IPS-NIHi7 (cell line): ENCODE results near the gene POLR2L.

Source experiments
- DNase-seq: peaks from one replicate; pipeline ENCODE4 v3.0.0; 2012; ENCODE audit warnings: mixed read lengths; ENCODE audit errors: extremely low spot score

Gene POLR2L

DNA sequence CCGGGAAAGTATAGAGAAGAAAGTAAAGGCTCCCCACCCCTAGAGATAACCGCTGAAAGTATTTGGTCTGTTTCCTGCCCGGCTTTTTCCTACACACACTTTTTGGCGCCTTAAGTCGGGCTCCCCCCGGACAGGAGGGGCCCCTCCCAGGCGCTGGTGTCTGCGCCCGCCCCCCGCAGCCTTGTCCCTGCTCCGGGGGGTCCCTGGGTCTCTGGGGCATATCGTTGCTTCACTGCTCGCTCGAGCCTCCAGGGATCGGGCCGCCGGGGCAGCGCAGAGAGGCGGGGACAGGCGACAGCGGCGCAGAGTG lies 15.5 kb downstream of the POLR2L start:
- no peak for DNase-seq

DNA sequence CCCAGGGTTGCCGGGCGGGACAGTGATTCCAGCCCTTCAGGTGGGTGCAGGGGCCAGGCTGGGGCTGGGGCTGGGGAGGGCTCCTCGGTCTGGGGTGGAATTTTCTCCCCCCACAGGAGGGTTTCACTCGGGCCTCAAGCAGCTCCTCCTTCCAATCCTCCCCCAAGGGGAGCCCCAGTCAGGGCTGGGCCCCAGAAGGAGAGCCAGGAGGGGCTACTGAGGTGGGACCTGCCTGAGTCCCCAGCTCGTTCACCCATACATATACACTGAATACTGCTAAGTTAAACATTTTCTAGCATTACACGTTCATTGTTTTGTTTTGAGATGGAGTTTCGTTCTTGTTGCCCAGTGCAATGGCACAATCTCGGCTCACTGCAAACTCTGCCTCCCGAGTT lies 16.1 kb downstream of the POLR2L start:
- no peak for DNase-seq

DNA sequence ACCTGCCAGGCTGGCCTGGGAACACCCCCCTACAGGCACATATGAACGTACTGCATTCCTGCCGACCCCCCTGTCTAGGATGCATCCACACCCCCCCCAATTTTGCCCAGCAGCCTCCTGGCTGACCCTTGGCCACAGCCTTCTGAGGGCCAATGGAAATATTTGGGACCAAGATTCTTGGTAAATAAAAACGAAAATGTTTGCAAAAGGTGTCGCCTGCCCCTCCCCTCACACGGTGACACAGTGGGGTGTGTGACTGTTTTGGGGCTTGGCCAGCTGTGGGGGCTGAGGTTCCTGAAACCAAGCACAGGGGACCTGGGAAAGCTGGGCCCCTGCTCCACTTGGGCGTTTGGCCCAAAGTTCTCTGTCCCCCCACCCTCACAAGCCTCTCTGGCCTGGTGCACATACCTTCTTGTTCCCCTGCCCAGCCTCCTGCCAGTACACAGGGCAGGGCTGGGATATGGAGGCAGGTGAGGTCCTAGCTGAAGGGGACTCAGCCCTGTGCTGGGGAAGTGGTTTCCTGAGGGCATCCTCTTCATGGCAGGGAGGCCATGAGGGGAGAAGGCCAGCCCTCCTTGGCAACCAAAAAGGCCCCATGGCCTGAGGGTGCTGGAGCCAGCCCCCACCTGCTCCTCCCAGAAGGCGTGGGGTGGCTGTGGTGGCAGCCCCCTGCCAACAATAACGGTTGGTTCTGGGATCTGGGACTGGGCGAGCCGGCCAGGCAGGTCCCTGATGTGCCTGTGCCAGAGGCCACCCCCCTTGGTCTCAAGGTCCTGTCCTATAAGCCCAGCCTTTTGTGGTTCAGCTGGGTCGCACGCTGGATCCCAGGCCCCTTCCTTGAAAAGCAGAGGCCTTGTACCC lies 16.7 kb downstream of the POLR2L start:
- no peak for DNase-seq

DNA sequence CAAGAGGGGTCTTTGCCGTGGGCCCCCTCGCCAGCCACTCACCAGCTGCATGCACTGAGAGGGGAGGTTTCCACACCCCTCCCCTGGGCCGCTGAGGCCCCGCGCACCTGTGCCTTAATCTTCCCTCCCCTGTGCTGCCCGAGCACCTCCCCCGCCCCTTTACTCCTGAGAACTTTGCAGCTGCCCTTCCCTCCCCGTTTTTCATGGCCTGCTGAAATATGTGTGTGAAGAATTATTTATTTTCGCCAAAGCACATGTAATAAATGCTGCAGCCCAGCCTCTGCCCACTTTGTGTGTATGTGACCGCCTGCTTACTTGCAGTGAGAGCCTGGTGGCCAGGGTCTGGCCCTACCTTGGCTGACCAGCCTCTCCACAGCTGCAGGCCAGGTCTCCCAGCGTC lies 17.4 kb downstream of the POLR2L start:
- no peak for DNase-seq

DNA sequence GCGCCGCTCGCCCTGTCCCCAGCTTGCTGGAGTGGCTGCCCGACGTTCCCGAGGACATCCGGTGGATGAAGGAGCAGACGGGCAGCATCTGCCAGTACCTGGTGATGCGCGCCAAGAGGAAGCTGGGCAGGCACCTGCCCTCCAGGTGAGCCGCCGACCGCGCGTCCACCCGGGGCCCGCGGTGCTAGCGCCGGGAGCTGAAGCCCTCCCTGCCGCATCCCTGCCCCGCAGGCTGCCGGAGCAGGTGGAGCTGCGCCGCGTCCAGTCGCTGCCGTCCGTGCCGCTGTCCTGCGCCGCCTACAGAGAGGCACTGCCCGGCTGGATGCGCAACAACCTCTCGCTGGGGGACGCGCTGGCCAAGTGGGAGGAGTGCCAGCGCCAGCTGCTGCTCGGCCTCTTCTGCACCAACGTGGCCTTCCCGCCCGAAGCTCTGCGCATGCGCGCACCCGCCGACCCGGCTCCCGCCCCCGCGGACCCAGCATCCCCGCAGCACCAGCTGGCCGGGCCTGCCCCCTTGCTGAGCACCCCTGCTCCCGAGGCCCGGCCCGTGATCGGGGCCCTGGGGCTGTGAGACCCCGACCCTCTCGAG lies 17.9 kb downstream of the POLR2L start:
- no peak for DNase-seq

DNA sequence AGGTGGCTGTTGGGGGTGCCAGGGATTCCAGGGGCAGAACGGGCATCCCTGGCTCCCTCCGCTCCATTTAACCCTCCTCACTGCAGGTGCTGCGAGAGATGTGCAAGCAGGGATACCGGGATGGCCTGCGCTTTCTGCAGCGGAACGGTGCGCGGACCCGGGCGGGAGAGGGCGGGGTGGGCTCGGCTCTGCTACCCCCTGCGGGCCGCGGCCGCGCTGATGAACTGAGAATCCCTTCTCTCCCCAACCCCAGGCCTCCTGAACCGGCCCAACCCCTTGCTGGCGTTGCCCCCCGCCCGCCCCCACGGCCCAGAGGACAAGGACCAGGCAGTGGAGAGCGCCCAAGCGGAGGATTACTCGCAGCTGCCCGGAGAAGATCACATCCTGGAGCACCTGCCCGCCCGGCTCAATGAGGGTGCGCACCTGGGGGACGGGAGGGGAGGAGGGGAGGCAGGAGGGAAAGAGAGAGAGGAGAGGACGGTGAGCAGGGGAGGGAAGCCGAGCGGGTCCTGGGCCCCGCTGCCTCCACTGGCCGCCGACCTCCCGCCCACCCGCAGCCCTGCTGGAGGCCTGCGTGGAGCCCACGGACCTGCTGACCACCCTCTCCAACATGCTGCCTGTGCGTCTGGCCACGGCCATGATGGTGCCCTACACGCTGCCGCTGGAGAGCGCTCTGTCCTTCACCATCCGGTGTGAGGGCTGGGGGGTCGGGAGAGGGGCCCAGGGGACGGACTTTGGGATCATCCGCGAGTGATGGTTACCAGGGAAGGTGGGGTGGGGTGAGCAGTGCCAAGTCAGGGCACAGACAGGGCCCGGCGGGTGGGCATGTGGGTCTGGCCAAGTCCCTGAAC lies 18.7 kb downstream of the POLR2L start:
- DNase-seq, result no peak

DNA sequence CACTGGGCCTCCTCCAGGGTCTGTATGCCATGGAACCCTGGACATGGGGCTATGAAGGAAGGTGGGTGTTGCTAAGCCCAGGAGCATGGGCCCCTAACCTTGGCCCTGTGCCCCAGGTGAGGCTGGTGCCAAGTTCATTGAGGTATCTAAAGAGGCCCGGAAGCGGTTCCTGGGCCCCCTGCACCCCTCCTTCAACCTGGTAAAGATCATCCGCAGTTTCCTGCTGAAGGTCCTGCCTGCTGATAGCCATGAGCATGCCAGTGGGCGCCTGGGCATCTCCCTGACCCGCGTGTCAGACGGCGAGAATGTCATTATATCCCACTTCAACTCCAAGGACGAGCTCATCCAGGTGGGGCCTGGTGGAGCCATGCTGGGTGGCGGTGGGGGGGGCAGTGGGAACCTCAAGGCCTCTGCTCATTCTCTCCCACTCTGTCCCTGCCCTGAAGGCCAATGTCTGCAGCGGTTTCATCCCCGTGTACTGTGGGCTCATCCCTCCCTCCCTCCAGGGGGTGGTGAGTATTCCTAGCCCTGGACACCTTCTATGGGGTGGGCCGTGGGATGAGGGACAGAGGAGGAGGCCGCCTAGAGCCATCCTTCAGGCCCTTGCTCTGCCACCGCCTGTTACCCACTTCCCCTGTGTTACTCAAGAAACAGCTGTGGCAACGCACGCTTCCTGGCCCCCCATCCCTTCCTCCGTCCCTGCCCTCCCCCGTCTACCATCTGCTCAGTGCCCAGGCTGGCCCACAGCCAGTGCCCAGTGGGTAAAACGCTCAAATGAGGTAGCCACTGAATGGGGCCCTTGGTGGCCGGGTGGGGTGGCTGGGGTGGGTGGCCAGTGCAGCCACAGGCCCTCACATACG lies 20.6 kb downstream of the POLR2L start:
- DNase-seq, result no peak

DNA sequence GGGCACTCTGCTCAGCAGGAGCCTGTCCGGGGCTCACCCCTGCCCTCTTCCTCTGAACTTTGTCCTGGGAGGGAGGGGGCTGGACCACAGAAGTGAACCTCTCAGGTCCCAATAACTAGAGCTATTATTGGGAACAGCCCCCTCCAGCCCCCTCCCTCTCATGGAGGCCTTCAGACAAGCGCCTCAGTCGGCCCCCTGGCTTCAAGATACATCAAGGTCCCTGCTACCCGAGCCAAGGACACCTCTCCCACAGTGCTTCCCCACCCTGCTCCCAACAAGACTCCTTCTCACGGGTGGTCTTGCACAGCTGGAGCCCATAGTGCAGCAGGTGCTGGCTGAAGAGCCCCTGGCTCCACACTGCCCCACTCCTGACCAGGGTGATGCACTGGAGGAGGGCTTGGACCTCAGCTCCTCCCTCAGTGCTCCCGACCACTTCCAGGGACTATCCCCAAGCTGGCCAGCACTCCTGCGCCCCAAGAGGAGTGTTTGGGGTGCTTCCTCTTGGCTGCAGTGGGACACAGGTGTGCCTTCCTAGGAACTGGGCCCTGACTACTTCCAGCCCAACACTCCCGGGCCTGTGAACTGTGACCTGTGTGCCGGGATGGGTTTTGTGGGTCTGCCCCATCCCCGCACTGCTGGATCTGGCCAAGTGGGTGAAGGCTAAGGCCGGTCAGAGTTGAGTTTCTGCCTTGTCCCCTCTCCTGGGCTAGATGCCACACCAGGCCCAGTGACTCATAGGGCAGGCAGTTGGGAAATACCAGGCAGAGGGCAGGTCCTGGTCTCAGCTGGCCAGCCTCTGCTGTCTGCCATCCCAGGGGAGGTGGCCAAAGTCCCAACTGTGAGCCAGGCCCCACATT lies 21.4 kb downstream of the POLR2L start:
- no peak for DNase-seq

DNA sequence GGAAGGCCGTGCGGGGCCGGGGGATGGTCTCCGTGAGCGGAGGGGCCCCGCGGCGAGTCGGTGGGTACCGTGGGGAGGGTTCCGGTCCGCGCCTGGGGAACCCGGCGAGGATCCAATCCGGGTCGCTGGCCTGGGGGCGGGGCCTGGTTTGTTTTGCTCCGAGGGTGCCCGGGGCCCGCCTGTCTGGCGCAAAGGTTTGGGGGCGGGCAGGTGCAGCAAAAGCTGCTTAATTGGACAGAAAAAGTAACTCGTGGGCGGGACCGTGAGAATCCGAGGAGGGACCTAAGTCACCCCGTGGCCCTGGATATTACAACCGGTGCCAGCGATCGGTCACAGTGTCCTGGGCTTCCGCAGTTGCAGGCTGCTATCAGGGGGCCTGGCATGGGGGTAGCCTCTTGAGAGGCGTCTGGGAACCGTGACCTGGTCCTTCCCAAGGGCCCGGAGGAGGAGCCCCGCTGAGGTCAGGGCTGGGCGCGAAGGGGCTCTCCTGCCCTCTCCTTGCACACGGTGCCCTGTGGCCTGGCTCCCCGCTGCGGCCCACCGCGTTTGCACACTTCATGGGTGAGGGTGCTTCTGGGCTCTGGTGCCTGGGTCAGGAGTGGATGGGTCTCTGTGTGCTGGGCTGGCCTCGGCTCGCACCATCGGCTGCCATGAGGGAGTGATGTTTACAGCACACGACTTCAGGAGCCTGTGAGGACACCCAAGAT lies 22.2 kb downstream of the POLR2L start:
- peak; percentile 62 for DNase-seq

DNA sequence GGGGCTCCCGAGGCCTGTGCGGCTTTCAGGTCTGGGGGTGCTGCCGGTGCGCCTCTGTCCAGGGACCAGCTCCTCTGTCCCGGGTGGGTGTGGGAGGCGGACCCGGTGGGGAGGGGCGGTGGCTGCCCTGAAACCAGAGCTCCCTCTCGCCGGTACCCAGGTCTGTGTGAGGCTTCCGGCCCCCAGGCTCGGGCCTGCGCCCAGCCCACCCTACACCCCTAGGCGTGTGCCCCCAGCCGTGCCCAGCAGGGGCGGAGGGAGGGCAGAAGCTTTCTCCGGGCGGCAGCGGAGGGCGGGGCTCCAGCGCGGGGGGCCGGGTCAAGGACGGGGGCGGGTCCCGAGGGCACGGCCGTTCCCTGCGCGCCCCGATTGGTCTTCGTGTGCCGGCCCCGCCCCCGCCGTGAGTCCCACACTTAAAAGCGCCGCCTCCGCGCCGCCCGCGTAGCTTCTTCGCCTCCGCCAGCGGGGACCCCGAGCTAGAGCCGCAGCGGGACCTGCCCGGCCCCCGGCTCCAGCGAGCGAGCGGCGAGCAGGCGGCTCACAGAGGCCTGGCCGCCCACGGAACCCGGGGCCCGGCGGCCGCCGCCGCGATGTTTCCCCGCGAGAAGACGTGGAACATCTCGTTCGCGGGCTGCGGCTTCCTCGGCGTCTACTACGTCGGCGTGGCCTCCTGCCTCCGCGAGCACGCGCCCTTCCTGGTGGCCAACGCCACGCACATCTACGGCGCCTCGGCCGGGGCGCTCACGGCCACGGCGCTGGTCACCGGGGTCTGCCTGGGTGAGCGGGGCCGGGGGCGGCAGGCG lies 23.0 kb downstream of the POLR2L start:
- DNase-seq, result peak; percentile 88

DNA sequence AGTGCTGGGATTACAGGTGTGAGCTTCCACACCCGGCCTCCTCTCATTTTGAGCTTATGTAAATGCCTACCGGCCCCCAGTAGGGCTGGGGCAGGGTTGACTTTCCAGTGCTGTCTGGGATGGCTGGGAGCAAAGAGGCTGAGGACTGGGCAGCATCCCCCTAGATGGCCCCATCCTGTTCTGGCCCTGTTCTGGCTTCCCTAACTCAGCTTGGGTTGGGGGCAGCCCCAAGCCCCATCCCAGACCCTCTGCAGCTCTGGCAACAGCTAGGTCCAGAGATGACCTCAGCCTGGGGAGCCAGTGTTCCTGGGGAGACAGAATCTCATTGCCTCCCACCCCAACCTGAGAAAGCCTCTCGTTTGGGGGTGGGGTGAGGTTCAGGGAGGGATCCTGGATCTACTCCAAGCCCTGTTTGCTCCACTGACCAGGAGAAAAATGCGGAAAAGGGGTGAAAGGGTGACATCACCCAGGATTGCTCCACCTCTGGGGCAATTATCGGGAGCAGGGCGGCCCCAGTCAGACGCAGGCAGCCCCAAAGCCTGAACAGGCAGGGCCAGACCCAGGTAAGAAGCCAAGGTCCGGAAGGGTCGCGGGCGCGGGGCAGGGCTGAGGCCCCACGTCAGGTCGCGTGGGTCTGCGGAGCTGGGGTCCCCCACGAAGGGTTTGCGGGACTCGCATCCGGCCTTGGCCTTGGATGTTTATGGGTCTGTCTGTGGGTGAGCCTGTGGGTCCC lies 23.8 kb downstream of the POLR2L start, which contains the start of gene PNPLA2:
TSS of gene PNPLA2 (plus strand) at position 519 of the 733 bp plus-strand sequence. CDS start 805 bp downstream, outside the sequence.
- DNase-seq, result no peak

DNA sequence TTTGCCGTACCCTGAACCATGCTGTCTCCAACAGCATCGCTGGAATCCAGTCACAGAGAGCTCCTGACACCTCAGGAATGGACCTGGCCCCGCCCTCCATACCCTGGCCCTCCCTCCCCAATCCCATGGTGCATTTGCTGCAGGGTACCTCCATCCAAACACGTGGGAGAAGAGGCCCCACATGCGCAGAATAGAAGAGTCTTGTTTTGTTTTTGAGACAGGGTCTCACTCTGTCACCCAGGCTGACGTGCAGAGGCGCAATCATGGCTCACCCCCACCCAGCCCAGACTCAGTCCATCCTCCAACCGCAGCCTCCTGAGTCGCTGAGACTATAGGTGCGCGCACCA lies 25.9 kb downstream of the POLR2L start:
- DNase-seq, result no peak

DNA sequence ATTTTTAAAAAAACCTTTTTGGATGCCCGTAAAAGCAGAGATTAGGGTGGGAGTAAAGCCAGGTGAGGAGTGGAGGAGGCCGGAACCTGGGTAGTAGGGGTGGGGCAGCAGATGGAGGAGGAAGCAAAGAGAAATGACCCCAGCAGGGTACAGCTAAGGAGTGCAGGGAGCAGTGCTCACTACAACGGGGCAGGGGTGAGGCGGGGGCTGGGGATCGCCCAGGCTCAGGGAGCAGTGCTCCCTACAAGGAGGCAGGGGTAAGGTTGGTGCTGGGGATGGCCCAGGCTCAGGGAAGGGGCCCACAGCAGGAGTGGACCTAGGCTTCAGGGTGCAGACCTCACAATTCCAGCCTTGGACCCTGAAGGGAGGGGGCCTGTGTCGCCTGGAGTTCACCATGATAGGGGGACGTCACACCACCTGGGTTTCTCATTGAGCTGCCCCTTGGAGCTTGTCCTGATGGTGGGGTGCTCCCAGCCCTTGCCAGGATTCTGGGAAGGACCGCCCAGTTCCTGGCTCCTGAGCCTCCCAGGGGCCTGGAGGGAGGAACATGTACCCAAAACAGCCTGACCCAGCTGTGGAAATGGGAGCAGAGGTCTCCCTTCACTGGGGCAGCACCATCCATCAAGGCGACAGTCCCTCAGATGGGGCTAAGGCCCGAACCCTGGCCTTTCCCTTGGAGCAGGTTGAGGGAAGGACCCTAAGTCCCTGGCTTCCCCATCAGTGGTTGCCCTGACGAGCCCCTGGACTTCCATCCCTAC lies 26.5 kb downstream of the POLR2L start:
- DNase-seq, result no peak

DNA sequence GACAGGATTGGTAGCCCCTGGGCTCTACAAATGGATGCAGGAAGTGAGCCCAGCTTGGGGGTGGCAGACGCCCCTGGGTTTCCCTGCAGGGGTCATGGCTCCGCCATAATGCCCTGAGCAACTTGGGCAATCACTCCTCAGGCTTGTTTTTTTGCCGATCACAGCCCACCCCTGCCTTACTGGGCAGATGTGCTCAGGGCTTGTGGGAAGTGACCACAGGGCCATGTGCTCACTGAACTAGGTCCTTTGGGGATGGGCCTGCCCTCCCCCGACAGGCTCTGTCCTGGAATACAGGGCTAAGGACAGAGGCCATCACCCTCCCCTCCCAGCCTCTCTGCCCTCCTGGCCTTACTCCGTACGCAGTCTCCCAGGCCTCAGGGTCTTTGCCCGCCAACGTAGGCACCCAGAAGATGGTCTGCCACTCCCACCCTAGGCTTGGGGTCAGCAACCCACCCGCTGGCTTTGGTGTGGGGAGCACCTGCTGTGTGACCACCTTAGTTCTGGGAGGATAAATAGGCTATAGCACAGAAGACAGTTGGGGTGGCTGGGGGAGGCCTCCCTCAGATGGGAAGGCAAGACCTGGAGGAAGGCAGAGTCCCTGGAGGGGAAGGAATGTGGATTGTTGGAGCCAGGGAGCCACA lies 28.8 kb downstream of the POLR2L start:
- DNase-seq, result no peak

DNA sequence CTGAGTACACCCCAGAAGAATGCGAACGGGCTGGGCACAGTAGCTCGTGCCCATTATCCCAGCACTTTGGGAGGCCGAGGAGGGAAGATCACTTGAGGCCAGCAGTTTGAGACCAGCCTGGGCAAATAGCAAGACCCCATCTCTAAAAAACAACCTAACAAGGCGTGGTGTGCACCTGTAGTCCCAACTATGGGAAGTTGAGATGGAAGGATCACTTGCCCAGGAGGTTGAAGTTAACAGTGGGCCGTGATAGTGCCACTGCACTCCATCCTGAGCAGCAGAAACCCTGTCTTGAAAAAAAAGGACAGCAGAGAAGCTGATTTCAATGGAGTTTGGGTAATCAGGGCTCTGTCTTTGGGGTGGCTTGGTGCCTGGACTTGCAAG lies 29.3 kb downstream of the POLR2L start:
- no peak for DNase-seq

DNA sequence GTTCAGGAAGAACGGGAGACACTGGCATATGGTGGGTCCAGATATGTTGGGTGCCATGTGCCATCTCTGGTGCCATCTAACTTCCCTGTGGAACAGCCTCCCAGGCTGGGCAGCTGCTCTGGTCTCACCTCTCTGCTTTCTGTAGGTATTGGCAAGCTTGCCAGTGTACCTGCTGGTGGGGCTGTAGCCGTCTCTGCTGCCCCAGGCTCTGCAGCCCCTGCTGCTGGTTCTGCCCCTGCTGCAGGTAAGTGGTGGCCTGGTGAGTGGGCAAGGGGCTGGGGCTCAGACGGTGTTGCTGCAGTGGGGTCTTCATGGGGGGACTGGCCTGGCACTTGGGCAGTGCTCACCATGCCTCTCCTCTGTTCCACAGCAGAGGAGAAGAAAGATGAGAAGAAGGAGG lies 29.9 kb downstream of the POLR2L start:
- no peak for DNase-seq

DNA sequence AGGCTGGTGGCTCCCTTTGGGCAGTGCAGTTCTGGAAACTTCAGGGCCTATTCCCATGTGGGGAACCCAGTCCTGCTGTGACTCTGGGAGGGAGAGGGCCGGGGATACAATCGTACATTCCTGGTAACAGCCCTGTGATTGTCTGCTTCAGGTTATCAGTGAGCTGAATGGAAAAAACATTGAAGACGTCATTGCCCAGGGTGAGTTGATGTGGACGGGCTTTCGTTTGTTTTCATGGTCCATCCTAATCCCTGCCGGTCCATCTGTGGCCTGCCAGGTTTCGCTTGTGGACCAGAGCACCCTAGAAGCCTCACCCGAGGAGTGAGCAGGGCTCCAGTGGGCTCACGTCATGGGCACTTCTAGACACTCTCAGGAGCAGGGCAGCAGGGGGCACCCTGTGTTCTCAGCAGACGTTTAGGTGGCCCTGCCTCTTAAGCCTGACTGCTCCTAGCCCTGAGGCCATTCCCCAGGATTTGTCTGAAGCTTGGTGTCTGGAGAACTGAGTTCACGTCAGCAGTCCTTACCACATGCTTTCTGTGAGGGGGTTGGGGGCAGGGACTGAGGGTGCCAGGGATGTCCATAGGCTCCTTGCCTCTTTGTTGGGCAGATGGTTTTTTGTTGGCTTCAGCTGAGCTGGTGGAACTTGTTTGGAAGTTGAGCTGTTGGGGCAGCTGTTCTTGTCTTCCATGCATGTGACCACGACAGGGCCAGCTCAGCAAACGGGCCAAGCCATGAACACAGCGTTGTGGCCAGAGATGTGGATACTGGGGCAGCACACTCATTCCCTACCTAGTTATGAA lies 30.7 kb downstream of the POLR2L start:
- no peak for DNase-seq
